ENCODE measurements around the gene DNMT3A.
A peak's percentile ranks its signal among the peaks of the same experiment; 100 is the strongest.

The DNMT3A gene

GRCh38 chr2:25372405-25373268, 30.9 kb upstream of the DNMT3A start:
- no peak for DNase-seq

- DNase-seq: no peak
These were observed 29.8 kb upstream of the DNMT3A start for GRCh38 chr2:25371253-25372241.

GRCh38 chr2:25369876-25370275, 28.2 kb upstream of the DNMT3A start:
- DNase-seq: no peak

GRCh38 chr2:25369439-25369838, 27.7 kb upstream of the DNMT3A start:
- no peak for DNase-seq

GRCh38 chr2:25368660-25369059, 26.9 kb upstream of the DNMT3A start:
- DNase-seq: no peak

- DNase-seq: no peak
These were observed 25.6 kb upstream of the DNMT3A start for GRCh38 chr2:25367296-25367695.

GRCh38 chr2:25366629-25367028, 24.9 kb upstream of the DNMT3A start:
- DNase-seq: no peak

GRCh38 chr2:25365241-25365640, 23.5 kb upstream of the DNMT3A start:
- no peak for DNase-seq

GRCh38 chr2:25363733-25364132, 22.0 kb upstream of the DNMT3A start:
- no peak for DNase-seq

- peak; percentile 41 for DNase-seq
These were observed 20.9 kb upstream of the DNMT3A start for GRCh38 chr2:25362434-25363145.

- peak; percentile 95 for DNase-seq
These were observed 20.3 kb upstream of the DNMT3A start for GRCh38 chr2:25362049-25362433.

- DNase-seq: no peak
These were observed 19.7 kb upstream of the DNMT3A start for GRCh38 chr2:25361261-25362048.

- DNase-seq: no peak
These were observed 17.1 kb upstream of the DNMT3A start for GRCh38 chr2:25358836-25359235.

- no peak for DNase-seq
These were observed 16.6 kb upstream of the DNMT3A start for GRCh38 chr2:25358249-25358815.

GRCh38 chr2:25356088-25356487, 14.4 kb upstream of the DNMT3A start:
- no peak for DNase-seq

- no peak for DNase-seq
These were observed 13.5 kb upstream of the DNMT3A start for GRCh38 chr2:25355270-25355669.

- no peak for DNase-seq
These were observed 12.4 kb upstream of the DNMT3A start for GRCh38 chr2:25354116-25354515.

GRCh38 chr2:25349397-25349796, 7.7 kb upstream of the DNMT3A start:
- DNase-seq: no peak

- DNase-seq: no peak
These were observed 6.1 kb upstream of the DNMT3A start for GRCh38 chr2:25347846-25348245.

GRCh38 chr2:25347205-25347815, 5.6 kb upstream of the DNMT3A start:
- no peak for DNase-seq

GRCh38 chr2:25343187-25343825, 1.6 kb upstream of the DNMT3A start:
- no peak for DNase-seq

All from effector CD8-positive, alpha-beta T cell (primary cell).